Measurements from ENCODE around the gene TGFBR3. TPM values are rescaled to one million over a fixed set of nuclear protein-coding genes. Genes with fewer than 3 reads are reported as not detected.

The TGFBR3 gene
- total and polyA plus RNA-seq, 2 of the 13 experiments (the other 11 are each of a cell fraction or from before 2014, with no cell fraction given) = 76.5 to 195 TPM

- TF ChIP-seq, protein P1, sequence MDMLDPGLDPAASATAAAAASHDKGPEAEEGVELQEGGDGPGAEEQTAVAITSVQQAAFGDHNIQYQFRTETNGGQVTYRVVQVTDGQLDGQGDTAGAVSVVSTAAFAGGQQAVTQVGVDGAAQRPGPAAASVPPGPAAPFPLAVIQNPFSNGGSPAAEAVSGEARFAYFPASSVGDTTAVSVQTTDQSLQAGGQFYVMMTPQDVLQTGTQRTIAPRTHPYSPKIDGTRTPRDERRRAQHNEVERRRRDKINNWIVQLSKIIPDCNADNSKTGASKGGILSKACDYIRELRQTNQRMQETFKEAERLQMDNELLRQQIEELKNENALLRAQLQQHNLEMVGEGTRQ (IDR thresholded peaks at IDR 0.05; ENCODE audit: low read depth, low read length) = no peak
- TF ChIP-seq, protein P1 (CRISPR knock-in tag; IDR thresholded peaks at IDR 0.05; ENCODE audit: borderline replicate concordance) = no peak
- TF ChIP-seq FLYWCH1 (CRISPR knock-in tag; IDR thresholded peaks at IDR 0.05) (no peak), ZNF30 (CRISPR knock-in tag; IDR thresholded peaks at IDR 0.05) (no peak), SKI (IDR thresholded peaks at IDR 0.05; ENCODE audit: partially characterized antibody) (peak; percentile 87), ZNF737 (CRISPR knock-in tag; IDR thresholded peaks at IDR 0.05; ENCODE audit: borderline replicate concordance) (no peak), TCF7 (IDR thresholded peaks at IDR 0.05; ENCODE audit: low read depth) (peak; percentile 23; the same call in 1 of the 2 replicates), TBX3 (IDR thresholded peaks at IDR 0.05; ENCODE audit: borderline replicate concordance) (no peak), NFYB (CRISPR knock-in tag; IDR thresholded peaks at IDR 0.05) (no peak), IRF9 (CRISPR knock-in tag; IDR thresholded peaks at IDR 0.05; ENCODE audit: borderline replicate concordance) (no peak), SRY (CRISPR knock-in tag; IDR thresholded peaks at IDR 0.05) (no peak), BATF2 (CRISPR knock-in tag; IDR thresholded peaks at IDR 0.05) (no peak), TMF1 (CRISPR knock-in tag; IDR thresholded peaks at IDR 0.05; ENCODE audit: low read depth) (no peak), SP1 (IDR thresholded peaks at IDR 0.05) (no peak), SP1 (CRISPR knock-in tag; IDR thresholded peaks at IDR 0.05) (no peak), ZNF616 (CRISPR knock-in tag; IDR thresholded peaks at IDR 0.05; ENCODE audit: low read depth) (no peak), FOXP1 (IDR thresholded peaks at IDR 0.05) (no peak), FOXP1 (CRISPR knock-in tag; IDR thresholded peaks at IDR 0.05) (peak; percentile 75; the same call in 1 of the 2 replicates)
- TF ChIP-seq, protein P2, sequence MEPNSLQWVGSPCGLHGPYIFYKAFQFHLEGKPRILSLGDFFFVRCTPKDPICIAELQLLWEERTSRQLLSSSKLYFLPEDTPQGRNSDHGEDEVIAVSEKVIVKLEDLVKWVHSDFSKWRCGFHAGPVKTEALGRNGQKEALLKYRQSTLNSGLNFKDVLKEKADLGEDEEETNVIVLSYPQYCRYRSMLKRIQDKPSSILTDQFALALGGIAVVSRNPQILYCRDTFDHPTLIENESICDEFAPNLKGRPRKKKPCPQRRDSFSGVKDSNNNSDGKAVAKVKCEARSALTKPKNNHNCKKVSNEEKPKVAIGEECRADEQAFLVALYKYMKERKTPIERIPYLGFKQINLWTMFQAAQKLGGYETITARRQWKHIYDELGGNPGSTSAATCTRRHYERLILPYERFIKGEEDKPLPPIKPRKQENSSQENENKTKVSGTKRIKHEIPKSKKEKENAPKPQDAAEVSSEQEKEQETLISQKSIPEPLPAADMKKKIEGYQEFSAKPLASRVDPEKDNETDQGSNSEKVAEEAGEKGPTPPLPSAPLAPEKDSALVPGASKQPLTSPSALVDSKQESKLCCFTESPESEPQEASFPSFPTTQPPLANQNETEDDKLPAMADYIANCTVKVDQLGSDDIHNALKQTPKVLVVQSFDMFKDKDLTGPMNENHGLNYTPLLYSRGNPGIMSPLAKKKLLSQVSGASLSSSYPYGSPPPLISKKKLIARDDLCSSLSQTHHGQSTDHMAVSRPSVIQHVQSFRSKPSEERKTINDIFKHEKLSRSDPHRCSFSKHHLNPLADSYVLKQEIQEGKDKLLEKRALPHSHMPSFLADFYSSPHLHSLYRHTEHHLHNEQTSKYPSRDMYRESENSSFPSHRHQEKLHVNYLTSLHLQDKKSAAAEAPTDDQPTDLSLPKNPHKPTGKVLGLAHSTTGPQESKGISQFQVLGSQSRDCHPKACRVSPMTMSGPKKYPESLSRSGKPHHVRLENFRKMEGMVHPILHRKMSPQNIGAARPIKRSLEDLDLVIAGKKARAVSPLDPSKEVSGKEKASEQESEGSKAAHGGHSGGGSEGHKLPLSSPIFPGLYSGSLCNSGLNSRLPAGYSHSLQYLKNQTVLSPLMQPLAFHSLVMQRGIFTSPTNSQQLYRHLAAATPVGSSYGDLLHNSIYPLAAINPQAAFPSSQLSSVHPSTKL (CRISPR knock-in tag; IDR thresholded peaks at IDR 0.05) = peak; percentile 48
- TF ChIP-seq, protein P3, sequence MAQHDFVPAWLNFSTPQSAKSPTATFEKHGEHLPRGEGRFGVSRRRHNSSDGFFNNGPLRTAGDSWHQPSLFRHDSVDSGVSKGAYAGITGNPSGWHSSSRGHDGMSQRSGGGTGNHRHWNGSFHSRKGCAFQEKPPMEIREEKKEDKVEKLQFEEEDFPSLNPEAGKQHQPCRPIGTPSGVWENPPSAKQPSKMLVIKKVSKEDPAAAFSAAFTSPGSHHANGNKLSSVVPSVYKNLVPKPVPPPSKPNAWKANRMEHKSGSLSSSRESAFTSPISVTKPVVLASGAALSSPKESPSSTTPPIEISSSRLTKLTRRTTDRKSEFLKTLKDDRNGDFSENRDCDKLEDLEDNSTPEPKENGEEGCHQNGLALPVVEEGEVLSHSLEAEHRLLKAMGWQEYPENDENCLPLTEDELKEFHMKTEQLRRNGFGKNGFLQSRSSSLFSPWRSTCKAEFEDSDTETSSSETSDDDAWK (CRISPR knock-in tag; IDR thresholded peaks at IDR 0.05) = no peak
- TF ChIP-seq, protein P4, sequence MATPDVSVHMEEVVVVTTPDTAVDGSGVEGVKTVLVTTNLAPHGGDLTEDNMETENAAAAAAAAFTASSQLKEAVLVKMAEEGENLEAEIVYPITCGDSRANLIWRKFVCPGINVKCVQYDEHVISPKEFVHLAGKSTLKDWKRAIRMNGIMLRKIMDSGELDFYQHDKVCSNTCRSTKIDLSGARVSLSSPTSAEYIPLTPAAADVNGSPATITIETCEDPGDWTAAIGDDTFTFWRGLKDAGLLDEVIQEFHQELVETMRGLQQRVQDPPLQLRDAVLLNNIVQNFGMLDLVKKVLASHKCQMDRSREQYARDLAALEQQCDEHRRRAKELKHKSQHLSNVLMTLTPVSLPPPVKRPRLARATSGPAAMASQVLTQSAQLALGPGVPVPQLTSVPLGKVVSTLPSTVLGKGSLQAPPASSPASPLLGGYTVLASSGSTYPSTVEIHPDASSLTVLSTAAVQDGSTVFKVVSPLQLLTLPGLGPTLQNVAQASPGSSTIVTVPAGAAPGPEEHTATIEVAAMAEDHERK (CRISPR knock-in tag; IDR thresholded peaks at IDR 0.05; ENCODE audit: low read depth) = no peak
Observed at GRCh38 chr1:91744953-91745639, 140.9 kb downstream of the TGFBR3 start (continued).
